Measurements from ENCODE around the gene CSNK1D. TPM values are rescaled to one million over a fixed set of nuclear protein-coding genes. Genes with fewer than 3 reads are reported as not detected.

The CSNK1D gene
- total RNA-seq, 4 donors from 2014 or later = 16.5 to 173 (median 44.6) TPM

DNA sequence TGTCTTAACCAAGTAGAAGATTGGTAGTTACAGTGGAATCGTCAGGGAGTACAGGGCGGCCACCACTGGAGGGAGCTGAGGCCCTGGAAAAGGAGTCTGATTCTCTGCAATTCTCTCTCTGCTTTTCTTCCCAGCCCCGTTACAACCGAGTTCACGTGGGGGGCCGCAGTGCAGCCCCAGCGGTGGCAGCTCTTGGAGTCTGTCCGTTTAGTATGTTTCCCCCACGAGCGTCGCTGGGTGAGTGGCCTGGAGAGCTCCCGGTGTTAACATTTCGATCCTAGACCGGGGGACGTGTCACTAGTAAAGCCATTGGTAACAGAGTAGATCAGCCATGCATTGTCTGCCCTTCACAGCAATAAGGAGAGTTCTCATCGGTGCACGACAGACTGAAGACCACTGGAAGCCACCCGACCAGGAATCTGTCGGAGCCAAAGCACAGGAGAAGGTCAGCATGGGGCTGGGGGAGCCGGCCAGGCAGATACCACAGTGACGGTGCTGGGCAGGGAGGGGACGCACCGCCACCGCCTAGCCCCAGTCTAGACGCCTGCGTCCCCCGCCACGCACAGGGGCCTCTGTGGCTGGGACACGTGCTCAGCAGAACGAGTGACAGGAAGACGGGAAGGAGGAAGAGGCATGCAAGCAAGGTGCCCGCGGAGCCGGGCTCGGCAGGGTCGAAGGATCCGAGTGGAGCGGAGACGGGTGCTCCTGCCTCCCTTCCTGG lies 28.9 kb downstream of the CSNK1D start:
- Histone ChIP-seq H3K4me1 (peaks cover 13 to 61% of the 10 kb centered on the region in 2 donors), H3K9me3 (no peaks in the 10 kb centered on the region), H3K4me3 (no peak overlapping the region), H3K27me3 (no peaks in the 10 kb centered on the region), H3K36me3 (no peaks in the 10 kb centered on the region), H3K27ac (peak overlapping the region; percentile 72 to 73)
- intact Hi-C loops (cut with DNase I; ENCODE audit: low total_unique reads) = no loop called here
- DNase-seq = peak; percentile 69 to 71
- no peak for TF ChIP-seq POLR2A (IDR thresholded peaks at IDR 0.05)
- TF ChIP-seq, protein P1, sequence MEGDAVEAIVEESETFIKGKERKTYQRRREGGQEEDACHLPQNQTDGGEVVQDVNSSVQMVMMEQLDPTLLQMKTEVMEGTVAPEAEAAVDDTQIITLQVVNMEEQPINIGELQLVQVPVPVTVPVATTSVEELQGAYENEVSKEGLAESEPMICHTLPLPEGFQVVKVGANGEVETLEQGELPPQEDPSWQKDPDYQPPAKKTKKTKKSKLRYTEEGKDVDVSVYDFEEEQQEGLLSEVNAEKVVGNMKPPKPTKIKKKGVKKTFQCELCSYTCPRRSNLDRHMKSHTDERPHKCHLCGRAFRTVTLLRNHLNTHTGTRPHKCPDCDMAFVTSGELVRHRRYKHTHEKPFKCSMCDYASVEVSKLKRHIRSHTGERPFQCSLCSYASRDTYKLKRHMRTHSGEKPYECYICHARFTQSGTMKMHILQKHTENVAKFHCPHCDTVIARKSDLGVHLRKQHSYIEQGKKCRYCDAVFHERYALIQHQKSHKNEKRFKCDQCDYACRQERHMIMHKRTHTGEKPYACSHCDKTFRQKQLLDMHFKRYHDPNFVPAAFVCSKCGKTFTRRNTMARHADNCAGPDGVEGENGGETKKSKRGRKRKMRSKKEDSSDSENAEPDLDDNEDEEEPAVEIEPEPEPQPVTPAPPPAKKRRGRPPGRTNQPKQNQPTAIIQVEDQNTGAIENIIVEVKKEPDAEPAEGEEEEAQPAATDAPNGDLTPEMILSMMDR (IDR thresholded peaks at IDR 0.05) = peak; percentile 59 to 80 (median 64)

DNA sequence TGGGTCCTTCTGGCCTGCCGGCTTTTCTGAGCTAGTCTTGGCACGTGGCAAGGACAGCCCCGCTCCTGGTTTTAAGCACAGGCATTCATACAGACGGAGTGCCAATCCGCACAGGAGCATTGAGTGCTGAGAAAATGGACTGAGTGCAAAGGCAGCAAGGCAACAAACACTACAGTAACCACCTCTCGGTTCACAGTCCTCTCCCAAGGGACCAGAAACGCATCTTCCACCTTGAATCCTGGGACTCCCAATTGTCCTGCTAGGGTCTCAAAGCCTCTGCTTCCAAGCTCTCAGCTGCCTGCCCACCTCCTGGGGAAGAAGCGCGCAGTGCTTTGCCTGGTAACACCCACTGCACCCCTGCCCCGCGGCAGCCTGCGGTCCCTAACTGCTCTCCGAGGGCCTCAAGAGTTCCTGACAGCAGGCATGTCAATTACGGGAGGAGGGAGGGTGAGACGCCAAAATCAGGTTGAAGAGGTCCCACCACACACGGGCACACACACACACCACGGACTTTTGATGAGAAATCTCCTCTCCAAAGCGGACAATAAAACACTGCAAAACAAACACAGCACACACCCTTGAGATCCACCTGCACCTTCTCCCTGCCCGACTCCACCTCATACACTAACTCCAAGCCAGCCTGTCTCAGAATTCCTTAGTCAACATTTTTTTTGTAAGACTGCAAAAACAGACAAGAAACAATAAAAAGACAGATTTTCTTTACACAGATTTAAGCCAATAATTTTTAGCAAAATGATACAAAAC lies 29.7 kb downstream of the CSNK1D start:
- intact Hi-C loops (cut with DNase I; ENCODE audit: low total_unique reads) = no loop called here
- no peak overlapping the region for H3K4me3 ChIP-seq
- no peaks in the 10 kb centered on the region for H3K9me3 ChIP-seq
- H3K4me1 ChIP-seq = peaks cover 13 to 68% of the 10 kb centered on the region in 2 donors
- no peak for DNase-seq
- no peak for TF ChIP-seq POLR2A (IDR thresholded peaks at IDR 0.05)
- TF ChIP-seq, protein P1 (IDR thresholded peaks at IDR 0.05) = no peak
- no peaks in the 10 kb centered on the region for H3K27me3 ChIP-seq
- peak overlapping the region; percentile 73 to 86 for H3K27ac ChIP-seq
- H3K36me3 ChIP-seq = no peaks in the 10 kb centered on the region

DNA sequence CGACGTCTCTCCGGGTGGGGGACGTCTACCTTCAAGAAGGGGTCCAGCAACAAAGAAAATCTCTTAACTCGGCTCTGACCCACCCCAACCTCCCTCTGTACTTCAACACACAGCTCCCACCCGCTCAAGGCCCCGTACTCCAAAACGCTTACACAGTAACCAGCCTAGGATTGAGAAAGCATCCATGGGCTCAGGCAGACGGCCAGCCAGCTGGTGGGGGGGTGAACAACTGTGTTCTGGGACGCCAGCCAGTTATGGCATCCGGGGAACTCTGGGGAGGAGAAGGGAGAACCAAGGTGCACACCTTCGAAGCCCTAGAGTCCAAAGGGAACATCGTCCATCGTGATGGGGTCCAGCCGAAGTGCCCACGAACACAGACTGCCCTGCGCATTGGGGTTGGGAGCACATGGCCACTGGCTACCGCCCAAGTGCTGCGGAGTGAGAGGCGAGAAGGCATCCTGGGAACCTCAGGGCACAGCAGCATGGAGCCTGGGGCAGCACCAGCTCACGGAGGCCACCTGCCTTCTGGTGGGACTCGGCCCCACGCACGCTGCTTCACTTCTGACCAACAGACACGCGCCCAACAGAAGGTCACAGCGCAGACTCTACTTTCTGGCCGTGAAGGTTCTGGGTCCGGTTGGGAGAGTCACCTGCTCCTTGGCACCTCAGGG lies 30.4 kb downstream of the CSNK1D start:
- Histone ChIP-seq H3K36me3 (no peaks in the 10 kb centered on the region), H3K9me3 (no peaks in the 10 kb centered on the region), H3K27me3 (no peaks in the 10 kb centered on the region), H3K27ac (peak overlapping the region; percentile 86), H3K4me1 (peaks cover 15 to 75% of the 10 kb centered on the region in 2 donors), H3K4me3 (no peak overlapping the region)
- TF ChIP-seq POLR2A (IDR thresholded peaks at IDR 0.05) = no peak
- intact Hi-C loops (cut with DNase I; ENCODE audit: low total_unique reads) = no loop called here
- peak; percentile 91 to 92 for DNase-seq

DNA sequence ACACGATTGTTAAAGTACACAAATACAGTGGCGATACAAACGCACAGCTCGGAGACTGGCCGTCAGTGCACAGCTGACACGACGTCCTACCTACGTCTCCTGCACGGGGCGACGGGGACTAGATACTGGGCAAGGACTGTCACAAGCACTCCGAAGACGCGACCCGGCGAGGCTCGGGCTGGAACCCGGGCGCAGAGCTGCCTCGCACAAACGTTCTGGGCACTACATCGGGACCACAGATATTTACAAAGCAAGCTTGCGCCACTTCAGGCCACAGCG lies 30.9 kb downstream of the CSNK1D start:
- DNase-seq = no peak
- peaks cover 17 to 80% of the 10 kb centered on the region in 2 donors for H3K4me1 ChIP-seq
- H3K36me3 ChIP-seq = no peaks in the 10 kb centered on the region
- no peak for TF ChIP-seq POLR2A (IDR thresholded peaks at IDR 0.05)
- TF ChIP-seq, protein P1 (IDR thresholded peaks at IDR 0.05) = no peak
- no peak overlapping the region for H3K4me3 ChIP-seq
- H3K27ac ChIP-seq = peak overlapping the region; percentile 86
- no peaks in the 10 kb centered on the region for H3K27me3 ChIP-seq
- intact Hi-C loops (cut with DNase I; ENCODE audit: low total_unique reads) = no loop called here
- no peaks in the 10 kb centered on the region for H3K9me3 ChIP-seq

DNA sequence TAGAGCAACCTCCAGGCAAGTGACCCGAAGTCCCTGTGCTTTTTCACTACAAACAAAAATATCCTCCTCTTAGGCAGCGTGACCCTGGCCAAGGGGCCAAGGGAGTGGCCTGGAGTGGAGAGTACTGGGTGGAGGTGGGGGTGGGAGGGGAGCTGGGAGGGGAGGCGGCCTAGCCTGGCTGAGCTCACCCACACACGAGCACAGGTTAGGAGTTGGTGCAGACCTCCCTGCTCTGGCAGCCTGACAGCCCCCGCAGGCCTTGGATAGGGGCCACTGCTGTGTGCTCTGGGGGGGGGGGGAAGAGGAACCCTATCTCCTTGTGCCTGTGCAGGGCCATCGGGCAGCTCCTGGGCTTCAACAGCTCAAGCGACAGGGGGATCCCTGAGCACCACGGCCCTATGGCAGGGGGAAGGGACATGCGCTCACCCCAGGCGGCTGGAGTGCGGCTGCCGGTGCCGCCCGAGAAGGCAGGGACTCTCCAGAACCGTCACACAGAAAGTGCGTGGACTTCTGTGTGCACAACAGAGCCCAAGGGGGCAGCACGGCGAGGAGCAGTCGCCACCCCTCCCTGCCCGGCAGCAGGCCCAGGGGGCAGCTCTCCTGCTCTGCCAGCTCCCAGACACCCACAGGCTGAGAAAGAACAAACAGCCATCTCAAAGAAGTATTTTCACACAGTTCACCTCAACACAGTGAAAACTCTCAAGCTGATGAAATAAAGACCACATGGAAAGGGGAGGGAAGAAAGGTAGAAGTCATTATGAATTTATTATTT lies 31.4 kb downstream of the CSNK1D start:
- Histone ChIP-seq H3K9me3 (no peaks in the 10 kb centered on the region), H3K27me3 (no peaks in the 10 kb centered on the region), H3K4me1 (peaks cover 16 to 77% of the 10 kb centered on the region in 2 donors), H3K27ac (peak overlapping the region; percentile 86), H3K4me3 (no peak overlapping the region), H3K36me3 (no peaks in the 10 kb centered on the region)
- intact Hi-C loops (cut with DNase I; ENCODE audit: low total_unique reads) = no loop called here
- DNase-seq = peak; percentile 80 to 82
- TF ChIP-seq, protein P1 (IDR thresholded peaks at IDR 0.05) = no peak
- TF ChIP-seq POLR2A (IDR thresholded peaks at IDR 0.05) = no peak
